ENCODE results near the gene FA2H.

FA2H gene

DNA sequence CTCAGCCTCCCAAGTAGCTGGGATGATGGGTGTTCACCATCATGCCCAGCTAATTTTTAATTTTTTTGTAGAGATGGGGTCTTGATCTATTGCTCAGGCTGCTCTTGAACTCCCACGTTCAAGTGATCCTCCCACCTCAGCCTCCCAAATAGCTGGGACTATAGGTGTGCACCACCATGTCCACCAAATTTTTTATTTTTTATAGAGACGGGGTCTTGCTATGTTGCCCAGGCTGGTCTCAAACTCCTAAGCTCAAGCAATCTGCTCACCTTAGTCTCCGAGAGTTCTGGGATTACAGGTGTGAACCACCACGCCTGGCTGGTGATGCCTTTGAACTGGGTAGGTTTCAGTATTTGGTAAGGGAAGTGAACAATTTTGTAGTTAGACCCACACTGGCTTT lies 30.1 kb downstream of the FA2H start:
- no peak for DNase-seq (ENCODE audit: low read depth, low spot score)

DNA sequence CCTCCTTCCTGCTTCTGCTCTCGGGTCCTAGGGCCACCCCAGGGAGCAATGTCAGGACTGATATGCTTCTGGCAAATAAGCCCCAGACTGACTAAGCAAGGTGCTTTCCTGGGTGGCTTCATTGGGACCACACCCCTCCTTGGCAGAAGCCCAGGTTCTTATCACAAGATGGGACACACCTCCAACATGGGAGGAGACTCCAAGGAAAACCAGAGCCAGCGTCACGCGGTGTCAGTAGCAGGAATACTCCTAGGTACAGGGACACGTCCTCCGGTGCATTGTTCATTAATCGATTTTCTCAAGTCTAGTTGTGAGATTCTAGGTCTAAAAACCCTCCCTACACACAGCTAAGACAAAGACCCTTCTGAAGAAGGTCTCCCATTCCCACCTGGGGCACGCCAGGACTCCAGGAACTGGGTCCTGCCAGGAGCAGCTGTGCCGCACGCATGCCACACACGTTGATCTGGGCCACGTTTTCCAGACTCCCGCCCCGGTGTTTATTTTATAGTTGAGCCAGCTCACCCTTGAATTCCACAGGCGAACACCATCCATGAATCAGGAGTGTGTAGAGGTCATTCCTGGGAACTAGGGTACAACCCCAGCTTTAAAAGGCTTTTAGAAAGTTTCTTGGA lies 30.8 kb downstream of the FA2H start:
- DNase-seq (ENCODE audit: low read depth, low spot score): no peak

DNA sequence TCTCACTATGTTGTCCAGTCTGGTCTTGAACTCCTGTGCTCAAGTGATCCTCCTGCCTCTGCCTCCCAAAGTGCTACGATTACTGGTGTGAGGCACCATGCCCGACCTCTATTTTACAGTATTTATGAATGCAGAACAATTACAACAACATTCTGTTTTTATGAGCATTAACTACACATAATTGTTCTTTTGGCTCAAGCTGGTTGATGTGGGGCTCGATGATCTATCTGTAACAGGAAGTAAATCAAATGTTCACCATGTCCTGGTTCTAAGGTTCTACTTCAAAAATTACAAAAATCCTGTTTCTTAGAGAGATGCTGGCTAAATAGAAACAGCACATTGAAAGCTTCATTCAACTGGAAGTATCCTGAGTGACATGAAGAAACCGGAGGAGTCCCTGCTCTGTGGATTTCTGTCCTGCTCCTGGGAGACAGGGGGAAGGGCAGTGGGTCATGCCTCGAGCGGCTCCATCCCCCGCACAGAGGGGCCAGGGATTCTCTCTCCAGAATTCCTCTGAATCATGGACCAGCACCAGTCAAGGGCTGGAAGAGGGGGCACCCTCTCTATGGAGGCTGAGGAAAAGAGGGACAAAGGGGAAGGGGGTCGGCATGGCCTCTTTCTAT lies 31.5 kb downstream of the FA2H start:
- DNase-seq (ENCODE audit: low read depth, low spot score): no peak

DNA sequence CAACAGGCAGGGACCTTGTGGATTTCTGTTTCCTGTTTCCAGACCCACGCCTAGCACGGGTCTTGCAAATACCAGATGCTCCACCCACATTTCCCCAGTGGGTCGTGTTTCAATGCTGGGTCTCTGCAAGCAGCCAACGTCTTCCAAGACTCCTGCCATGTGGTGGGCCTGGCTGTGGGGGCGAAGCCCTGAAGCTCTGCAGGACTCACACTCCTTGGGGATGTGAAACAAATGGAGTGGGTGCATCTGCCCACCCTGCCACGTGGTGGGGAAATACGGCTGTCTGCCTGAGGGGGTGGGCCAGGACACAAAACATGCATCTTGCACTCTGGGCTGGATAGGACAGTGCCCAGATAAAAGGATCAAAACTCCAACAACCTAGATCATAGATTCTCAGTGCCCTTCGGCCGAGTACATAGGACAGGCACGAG lies 32.6 kb downstream of the FA2H start:
- no peak for DNase-seq (ENCODE audit: low read depth, low spot score)

DNA sequence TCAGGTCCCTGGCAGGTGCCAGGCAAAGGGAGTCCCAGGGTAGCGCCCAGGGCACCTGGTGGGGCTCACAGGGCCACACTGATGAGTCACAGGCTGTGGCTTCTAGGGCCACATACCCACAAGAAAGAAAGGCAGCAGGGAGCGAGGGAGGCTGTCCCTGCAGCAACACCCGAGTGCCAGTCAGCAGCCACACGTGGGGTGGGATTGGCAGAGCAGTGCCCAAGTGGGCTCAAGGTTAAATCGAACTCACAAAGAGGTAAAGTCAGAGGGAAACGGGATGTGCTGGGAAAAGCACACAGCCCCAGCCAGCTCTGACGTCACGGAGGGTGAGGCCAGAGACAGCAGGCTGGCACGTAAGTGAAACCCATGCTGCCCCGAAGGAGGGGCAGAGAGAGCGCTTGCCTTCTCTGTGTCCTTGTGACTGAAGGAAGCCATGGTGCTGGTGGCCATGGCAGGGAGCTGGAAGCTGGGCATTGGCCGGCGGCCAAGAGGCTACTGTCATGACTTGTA lies 33.8 kb downstream of the FA2H start:
- DNase-seq (ENCODE audit: low read depth, low spot score): no peak

DNA sequence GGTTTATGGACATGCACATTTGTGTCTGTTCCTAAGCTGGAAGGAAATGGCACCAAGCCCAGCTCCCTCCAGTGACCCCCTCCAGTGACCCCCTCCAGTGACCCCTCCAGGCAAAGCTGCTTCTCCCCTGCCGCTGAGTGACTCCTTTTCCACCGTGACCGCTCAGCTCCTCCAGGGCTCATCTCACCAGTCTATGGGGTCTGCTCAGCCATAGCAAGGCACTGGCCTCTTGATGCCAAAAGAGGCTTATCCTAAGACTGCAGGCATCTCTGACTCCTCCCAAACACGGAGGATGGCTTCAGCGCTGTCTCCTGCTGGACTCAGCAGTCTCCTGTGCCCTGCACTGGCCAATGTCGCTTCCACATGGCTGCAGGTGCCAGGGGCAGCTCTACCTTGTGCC lies 35.3 kb downstream of the FA2H start:
- no peak for DNase-seq (ENCODE audit: low read depth, low spot score)

DNA sequence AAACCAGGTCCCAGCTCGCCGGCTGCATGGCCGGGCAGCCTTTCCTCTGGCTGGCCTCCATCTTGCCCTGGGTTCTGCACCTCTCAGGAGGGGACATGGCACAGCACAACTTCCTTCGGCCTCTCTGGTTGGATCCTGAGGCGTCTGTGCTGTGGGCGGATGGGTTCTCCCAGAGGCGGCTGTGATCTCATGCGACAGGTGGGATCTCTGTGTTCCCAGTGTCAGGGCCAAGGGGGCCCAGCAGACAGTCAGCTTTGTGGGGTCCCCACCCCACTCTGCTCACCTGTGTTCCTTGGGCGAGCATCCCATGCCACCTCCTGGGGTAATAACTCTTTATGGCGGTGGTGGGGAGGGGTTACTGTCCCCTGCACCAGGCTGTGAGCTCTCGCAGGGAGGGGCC lies 35.8 kb downstream of the FA2H start:
- DNase-seq (ENCODE audit: low read depth, low spot score): no peak

DNA sequence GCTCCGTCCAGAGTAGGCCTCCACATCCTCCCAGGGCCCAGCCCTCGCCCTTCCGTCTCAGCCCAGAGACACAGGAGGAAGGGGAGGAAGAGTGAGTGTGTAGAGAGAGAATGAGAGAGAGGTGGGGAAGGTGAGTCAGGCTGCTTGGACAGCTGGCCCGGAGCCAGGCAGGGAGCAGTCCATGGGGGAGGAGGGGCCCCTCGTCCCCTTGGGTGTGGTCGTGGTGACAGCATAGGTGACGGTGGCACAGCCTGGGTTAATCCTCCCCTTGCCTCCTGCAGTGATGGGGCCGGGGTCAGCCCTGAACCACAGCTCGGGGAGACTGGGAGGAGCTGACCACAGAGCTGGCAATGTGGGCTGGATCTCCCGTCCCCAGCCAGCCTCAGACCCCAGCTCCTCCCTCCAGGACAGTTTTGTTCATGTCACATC lies 36.5 kb downstream of the FA2H start:
- no peak for DNase-seq (ENCODE audit: low read depth, low spot score)

DNA sequence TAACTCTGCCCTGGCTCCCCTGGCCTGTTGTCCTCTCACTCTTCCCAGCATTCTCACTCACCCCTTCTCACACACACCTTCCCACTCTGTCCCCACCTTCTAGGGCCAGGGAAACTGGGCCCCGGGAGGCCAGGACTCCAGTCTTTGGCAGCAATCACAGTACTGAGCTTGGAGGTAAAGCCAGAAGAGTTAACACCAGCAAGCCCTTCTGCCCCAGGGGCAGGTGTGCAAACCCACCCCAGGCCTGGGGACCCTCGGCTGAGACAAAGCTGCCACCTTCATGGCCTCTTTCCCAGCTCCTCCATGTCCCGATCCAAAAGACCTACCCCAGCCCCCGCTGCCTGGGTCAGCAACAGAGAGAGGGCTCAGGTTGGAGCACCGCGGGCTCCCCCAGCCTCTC lies 37.1 kb downstream of the FA2H start:
- no peak for DNase-seq (ENCODE audit: low read depth, low spot score)

DNA sequence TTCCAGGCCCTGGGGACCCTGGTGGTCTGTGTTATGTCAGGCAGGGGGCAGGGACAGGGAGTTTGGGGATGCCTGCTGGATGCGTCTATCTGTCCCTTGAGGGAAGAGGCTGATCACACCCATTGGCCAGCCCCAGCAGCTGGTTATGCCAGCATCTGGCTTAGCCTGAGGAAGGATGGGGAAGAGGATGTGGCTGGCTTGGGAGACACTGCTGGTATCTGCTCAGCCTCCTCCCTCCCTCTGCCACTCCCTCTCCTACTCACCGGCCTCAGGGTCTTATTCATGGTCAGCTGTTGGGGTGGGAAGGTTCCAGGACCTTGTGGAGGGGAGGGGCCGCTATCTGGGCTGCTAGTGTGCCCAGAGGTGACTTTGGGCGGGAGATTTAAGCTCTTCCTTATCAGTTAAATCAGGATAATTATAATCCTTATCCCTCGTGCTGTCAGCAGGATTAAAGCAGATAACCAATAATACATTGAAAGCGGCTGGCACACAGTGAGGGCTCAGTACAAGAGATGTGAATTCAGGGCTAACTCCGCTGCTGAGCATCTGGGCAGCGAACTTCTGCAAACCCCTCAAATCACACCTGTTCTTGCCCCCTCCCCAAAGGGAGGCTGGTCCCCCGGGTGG lies 38.0 kb downstream of the FA2H start:
- no peak for DNase-seq (ENCODE audit: low read depth, low spot score)

DNA sequence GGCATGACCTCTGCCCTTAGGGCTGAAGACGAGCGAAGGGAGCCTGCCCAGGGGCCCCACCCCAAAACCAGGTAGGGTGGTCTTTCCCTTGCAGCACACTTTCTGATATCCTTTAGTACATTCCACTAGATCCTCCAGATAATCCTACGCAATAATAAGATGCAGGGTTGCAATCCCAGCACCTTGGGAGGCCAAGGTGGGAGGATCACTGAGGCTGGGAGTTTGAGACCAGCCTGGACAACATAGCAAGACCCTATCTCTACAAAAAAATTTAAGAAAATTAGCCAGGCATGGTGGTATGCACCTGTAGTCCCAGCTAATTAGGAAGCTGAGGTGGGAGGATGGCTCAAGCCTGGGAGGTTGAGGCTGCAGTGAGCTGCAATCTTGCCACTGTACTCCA lies 39.1 kb downstream of the FA2H start:
- DNase-seq (ENCODE audit: low read depth, low spot score): no peak

DNA sequence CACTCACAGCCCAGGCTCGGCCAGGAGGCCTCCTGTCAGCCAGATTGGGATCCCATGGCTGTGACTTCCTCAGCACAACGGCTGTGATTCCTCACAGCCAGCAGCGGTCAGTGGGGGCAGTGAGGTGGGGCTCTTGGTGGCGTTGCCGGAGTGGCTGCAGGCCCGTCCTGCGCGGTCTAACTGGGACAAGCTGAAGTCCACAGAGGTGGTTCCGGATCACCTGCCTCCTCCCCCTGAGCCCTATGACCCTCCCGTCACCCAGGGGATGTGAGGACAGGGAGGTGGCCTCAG lies 39.5 kb downstream of the FA2H start:
- no peak for DNase-seq (ENCODE audit: low read depth, low spot score)

DNA sequence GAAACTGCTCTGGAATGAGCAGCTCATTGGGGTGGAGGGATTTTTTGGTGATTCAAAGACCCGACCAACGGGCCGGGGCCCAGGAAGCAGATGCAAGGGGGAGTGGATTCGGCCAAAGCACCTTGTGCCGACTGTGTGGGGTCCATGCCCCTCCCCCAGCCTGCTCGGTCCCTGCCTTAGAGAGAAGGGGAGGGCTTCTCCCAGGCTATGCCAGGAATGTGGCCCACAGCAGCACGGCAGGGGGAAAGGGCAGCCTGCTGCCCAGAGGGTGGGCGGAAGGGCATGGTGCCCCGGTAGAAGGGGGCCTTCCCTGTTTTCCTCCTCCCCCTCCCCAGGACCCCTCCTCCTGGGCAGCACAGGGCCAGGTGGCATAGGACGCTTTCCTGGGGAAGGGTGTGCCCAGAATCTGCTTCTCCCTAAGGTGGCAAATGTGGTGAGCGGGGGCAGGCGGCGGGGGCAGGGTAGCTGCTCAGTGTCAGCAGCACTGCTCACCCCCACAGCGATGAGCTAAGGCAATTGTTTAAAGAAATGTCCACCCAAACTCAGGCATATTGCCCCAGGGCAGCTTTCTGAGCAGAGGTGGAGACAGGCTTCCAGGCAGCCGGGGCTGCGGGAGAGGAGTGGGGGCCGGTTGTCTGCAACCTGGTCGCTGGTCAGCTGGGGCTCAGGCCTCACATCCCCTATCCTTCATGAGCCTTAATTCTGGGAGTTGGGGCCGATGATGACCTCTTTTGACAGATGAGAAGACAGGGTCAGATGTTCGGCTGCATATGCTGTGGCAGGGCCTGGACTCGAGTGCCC lies 40.1 kb downstream of the FA2H start:
- DNase-seq (ENCODE audit: low read depth, low spot score): no peak

DNA sequence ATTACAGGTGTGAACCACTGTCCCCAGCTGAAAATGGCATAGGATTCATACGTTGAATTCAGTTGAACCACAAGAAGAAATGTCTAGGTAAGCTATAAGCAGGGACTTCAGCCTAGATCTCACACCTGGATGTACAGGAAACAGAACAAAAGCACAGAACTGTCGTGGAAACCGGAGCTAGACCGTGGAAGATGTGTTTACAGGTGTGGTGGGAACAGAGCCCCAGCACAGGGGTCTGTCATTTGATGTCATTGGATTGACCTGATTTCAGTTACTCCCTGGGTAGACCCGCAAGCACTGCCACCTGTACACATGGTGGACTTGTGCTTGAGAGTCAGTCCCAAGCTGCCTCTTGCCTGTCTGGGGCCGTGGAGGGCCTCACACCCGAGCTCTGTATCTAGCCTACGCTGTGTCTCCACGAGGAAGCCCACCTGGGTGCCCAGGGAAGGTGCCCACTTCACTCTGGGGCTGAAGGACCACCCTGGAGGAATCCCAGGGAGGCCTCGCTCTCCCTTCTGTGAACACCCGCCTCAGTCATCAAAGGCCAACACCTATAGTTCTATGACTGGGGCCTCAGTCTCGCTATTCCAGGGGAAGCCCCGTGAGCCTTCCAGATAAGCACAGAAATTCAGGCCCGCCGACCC lies 41.8 kb downstream of the FA2H start:
- no peak for DNase-seq (ENCODE audit: low read depth, low spot score)

DNA sequence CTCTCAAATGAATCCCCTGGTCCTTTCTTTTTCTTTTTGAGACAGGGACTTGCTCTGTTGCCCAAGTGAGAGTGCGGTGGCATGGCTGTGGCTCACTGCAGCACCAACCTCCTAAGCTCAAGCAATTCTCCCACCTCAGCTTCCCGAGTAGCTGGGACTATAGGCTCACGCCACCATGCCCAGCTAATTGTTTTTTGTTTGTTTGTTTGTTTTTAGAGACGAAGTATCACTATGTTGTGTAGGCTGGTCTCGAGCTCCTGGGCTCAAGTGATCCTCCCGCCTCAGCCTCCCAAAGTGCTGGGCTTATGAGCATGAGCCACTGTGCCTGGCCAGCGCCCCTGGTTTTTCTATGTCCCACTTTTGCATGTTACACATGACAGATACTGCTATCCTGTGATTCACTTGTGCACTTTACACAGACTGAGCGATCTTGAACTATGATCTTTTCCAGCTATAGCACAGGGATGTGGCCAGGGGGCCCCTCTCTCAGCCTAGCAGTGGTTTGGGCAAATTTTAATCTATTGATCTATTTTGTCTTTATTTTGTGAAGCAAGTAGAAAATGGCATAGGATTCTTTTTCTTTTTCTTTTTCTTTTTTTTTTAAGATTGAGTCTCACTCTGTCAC lies 42.7 kb downstream of the FA2H start:
- DNase-seq (ENCODE audit: low read depth, low spot score): no peak

DNA sequence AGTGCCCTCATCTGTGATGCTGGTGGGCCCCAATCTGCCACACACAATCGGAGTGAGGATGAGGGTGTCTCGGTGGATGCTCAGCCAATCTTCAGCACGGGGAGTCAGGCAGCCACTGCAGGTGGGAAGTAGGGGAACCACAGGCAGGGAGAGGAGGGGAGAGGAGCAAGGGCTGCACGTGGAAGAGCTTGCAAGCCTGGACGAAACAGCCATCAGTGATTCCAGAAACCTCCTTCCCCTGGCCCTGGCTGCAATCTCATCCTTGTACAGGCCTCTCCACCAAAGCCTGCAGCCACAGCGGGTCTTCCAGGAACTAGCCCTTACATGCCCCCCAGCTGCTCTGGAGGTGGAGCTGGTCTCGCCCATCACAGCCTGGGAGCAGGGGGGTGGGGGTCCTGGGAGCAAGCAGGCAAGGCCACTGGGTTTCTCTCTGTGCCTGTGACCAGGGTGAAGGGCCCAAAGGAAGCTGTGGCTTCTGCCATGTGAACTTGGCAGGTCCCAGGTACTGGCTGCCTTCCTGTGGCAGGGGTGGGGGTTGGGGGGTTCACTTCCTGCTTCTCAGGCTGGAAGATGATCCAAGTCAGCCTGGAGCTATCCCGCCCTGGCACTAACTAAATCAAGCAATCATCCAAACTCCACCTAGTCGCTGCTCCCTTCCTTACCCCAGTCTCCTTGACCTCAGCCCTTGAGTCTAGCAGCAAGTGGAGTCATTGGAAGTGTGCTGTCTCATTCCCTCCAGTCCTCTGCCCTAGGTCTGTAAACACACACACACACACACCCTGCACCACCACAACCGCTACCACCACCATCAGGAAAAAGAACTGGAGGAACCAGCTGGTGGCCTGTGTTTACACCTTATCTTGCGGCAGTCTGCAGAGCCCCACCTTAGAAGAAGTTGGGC lies 44.6 kb downstream of the FA2H start:
- no peak for DNase-seq (ENCODE audit: low read depth, low spot score)

DNA sequence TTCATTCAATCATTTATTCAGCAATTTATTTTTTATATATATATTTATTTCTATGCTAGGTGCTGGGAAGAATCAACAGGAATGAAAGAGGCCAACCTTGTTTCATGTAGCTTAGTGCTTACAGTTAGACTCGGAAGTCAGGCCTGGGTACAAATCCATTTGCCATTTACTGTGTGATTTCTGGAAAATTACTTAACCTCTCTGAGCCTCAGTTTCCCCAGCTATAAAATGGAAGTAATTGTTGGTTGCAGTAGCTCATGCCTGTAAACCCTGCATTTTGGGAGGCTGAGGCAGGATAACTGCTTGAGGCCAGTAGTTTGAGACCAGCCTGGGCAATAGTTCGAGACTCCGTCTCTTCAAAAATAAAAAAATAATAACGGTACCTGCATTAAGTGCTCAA lies 46.7 kb downstream of the FA2H start:
- no peak for DNase-seq (ENCODE audit: low read depth, low spot score)

DNA sequence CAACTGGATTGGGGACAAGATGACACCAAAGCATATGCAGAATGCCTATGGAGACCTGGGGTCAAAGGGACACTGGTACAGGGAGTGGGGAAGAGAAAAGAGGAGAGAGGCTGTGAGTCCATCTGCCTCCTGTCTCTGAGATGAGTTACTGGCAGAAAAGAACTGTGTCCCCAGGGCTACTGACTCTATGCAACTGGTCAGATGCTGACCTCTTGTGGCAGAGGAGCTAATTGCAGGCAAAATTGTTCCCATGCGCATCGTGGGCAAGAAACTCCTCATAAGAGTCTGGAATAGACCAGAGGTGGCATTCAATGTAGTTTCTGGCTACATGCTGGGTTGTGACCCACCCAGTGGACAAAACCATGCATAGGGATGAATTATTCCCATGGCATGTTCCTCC lies 47.9 kb downstream of the FA2H start:
- DNase-seq (ENCODE audit: low read depth, low spot score): no peak

DNA sequence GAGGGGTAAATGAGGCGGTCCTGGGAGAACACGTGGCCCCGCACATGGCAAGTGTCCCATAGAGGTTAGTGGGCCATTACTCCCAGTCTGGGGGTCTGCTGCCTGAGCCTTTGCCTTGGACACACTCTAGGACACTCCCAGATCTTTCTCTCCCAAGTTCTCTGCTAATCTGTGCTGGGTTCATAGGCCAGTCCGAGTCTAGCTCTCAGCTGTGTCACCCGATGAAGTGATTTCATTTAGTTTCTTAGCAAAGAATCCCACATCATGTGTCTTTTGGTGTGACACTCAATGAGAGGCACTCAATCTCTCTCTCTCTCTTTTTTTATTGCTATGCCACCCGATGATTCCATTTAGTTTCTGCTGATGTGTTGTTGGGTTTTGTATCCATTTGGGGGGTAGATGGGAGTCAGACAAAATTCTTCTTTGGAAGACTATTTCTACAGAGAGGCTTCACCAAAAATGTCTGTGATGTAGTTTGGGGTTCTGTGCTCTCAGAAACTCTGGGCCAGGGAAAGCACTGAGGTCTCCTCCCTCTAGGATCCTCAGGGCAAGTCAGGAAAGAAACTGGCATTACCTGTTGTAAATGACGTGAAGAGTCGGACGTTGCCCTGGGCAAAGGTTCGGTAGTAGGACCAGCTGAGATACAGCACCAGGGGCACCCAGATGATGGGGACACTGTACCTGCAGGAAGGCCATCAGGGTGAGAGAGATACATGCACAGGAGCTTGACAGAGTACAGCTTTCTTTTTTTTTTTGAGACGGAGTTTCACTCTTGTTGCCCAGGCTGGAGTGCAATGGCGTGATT lies 48.8 kb downstream of the FA2H start:
- DNase-seq (ENCODE audit: low read depth, low spot score): no peak

Measured in iPS DF 19.7 (cell line).